KG1 (cell line): ENCODE data around the gene SMARCC2.
A peak's percentile ranks its signal among the peaks of the same experiment; 100 is the strongest.

ENCODE experiments used
- DNase-seq: peaks from one replicate; lab custom pipeline; 2025; lab: John Stamatoyannopoulos, UW

The SMARCC2 gene

DNA sequence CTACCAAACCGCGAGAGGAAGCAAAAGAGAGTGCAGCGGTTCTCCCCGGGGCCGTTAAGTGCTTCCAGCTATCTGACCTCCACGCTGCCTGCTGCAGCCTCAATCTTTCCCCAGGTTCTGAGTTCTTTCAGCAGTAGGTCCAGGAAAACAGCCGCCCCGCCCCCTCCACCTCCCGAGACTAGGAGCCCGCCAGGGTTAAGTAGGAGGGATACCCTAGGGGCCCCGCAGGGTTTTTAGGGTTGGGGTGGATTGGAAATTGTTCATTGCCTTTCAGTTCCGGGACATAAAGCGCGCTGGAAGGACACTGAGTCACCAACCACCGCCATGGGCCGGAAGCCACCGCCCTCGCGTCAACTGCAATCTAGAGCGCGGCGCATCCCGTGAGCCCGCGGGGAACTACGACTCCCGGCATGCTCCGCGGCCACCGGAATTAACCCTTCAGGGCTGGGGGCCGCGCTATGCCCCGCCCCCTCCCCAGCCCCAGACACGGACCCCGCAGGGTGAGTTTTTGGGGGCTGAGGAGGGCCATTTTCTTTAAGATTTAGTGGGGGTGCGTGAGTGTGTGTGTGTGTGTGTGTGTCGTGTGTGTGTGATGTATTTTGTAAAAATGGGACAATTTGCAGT, 37.0 kb downstream of the SMARCC2 start, which contains the start of gene MYL6B:
Gene MYL6B, plus strand, starts transcription at position 456 of the 624 bp plus-strand sequence. CDS start 1,332 bp downstream, outside the sequence.
- DNase-seq, result peak; percentile 49

DNA sequence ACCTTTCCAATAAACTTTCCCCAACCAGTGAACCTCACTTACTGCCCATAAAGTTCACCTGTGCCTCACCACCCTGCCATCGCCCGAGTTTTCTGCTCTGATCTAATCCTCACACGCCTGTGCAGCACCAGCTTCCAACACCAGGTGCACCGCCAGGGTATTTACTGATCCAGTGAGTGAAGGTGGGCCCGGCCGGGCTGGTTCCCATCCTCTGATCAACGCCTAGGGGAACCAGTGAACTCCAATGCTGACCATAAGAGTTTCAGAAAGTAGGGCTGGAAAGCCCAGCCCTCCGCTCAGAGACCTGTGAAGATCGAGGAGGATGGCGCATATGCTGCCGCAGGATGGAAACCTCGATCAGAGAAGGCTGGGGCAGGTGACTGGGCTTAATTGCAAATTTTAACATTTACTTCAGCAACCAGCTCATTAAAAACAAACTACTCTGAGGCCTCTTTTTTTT, 37.6 kb downstream of the SMARCC2 start:
- peak; percentile 8 for DNase-seq

DNA sequence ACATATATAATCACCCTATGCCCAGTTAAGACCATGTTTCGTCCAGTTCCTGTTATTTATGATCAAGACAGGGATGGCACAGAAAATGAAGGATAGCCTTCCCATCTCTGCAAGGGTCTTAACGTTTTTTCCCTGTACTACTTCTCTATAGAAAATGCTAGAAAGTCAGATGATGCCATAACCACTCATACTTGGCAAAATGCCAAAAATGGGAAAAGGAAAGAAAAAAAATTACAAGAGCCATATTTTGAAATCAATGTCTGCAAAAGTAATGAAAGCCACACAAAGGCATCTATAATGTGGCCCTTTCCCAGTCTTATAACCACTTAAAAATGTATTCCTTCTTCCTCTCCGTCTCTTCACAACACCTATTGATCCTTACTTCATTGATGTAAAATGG, 38.7 kb downstream of the SMARCC2 start:
- DNase-seq, result no peak

DNA sequence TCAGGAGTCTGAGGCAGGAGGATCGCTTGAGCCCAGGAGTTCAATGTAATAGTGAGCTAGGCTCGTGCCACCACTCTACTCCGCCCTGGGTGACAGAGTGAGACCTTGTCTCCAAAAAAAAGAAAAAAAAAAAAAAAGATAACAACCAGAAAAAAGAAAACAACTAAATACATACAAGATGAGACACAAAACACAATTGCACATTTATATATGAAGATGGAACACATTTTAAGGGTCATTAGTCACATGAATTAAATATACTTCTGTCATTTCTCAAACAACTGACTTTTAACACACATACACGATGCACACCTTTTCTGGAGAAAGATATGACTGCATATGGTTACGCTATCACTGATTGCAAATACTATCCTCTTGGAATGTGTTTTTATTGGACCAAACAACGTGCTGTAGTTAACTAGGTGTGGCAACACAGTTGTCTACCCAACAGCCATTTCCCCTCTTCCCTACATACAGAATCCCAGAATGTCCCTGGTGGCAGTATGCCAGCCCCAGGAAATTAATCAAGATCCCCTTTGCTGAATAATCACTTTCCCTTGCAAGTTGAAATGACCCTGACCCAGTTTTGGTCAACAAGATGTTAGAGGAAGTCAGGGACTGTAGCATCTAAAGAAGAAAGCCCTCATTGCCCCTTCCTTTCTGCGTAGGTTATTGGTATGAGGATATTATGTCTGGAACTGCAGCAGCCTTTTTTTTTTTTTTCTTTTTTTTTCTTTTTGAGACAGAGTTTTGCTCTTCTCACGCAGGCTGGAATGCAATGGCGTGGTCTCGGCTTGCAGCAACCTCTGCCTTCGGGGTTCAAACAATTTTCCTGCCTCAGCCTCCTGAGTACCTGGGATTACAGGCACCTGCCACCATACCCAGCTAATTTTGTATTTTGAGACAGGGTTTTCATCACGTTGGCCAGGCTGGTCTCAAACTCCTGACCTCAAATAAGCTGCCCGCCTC, 42.5 kb downstream of the SMARCC2 start:
- DNase-seq, result no peak

GRCh38 chr12:56145217-56145616, 44.1 kb downstream of the SMARCC2 start:
- DNase-seq, result no peak

- DNase-seq, result no peak
These were observed 45.4 kb downstream of the SMARCC2 start for GRCh38 chr12:56143870-56144269.

GRCh38 chr12:56143217-56143616, 46.1 kb downstream of the SMARCC2 start:
- DNase-seq, result no peak

GRCh38 chr12:56141946-56142784, 47.1 kb downstream of the SMARCC2 start:
- DNase-seq, result no peak

GRCh38 chr12:56137853-56138571, 51.3 kb downstream of the SMARCC2 start:
- DNase-seq, result no peak

- no peak for DNase-seq
These were observed 54.4 kb downstream of the SMARCC2 start for GRCh38 chr12:56134897-56135296.

DNA sequence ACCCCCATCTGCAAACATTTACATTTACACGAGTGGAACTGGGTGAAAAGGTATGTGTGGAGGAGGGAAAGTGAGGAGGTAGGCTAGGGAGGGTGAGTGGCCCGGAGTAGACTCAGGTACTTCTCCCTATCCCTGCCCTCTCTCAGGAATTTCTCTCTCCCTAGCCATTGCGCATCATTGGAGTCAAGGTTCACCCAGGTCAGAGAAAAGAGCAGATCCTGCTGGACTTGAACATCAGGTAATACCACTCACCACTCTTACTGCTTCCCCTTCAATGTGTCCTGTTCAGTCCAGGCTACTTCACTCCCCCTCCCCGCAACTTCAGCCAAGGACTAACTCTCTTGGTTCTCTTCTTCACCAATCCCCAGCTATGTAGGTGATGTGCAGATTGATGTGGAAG, 58.4 kb downstream of the SMARCC2 start:
- DNase-seq, result no peak

DNA sequence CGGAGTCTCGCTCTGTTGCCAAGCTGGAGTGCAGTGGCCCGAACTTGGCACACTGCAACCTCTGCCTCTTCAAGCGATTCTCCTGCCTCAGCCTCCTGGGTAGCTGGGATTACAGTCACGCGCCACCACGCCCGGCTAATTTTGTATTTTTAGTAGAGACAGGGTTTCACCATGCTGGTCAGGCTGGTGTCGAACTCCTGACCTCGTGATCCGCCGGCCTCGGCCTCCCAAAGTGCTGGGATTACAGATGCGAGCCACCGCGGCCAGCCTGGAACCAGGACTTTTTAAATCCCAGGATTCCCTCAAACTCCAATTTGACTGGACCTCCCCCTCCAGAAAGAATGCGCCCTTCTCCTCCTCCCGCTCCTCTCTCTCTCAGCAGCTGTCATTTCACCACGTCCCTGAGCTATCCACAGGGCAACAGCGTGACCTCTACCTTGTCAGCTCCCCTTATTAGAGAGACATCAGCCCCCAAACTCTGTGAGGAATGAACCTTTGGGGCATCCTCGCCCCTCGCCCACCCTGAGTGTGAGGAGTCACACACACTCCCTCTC, 59.3 kb downstream of the SMARCC2 start:
- DNase-seq, result no peak

GRCh38 chr12:56129206-56129941, 59.9 kb downstream of the SMARCC2 start:
- peak; percentile 9 for DNase-seq

- DNase-seq, result no peak
These were observed 60.5 kb downstream of the SMARCC2 start for GRCh38 chr12:56128670-56129205.

DNA sequence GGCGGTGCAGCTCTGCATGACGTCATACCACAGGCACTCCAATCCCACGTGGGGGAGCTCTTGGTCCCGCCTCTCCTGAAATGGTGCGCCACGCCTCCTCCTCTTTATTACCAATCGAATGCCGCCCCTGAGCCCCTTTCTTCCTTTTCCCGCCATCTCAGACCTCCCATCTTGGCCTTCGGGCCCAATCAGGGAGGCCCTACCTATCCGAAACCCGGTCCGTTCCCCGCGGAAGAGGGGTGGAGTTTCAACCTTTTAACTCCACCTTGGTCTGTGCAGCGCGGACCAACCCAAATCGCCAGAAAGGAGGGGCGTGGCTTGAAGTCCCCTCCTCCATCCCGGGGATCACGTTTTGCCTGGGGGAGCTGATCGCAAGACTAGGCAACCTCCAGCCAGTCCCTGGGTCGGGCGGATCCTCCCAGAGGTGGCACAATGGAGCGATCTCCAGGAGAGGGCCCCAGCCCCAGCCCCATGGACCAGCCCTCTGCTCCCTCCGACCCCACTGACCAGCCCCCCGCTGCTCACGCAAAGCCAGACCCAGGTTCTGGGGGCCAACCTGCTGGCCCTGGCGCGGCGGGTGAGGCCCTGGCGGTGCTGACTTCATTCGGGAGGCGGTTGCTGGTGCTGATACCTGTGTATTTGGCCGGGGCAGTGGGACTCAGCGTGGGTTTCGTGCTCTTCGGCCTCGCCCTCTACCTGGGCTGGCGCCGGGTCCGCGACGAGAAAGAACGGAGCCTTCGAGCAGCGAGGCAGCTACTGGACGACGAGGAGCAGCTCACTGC, 61.2 kb downstream of the SMARCC2 start, which contains the start of gene ESYT1:
Gene ESYT1, plus strand, starts transcription at position 380 of the 782 bp plus-strand sequence. Its CDS starts 53 bp downstream, at position 433.
- DNase-seq, result peak; percentile 82

- no peak for DNase-seq
These were observed 61.8 kb downstream of the SMARCC2 start for GRCh38 chr12:56127485-56127887.

DNA sequence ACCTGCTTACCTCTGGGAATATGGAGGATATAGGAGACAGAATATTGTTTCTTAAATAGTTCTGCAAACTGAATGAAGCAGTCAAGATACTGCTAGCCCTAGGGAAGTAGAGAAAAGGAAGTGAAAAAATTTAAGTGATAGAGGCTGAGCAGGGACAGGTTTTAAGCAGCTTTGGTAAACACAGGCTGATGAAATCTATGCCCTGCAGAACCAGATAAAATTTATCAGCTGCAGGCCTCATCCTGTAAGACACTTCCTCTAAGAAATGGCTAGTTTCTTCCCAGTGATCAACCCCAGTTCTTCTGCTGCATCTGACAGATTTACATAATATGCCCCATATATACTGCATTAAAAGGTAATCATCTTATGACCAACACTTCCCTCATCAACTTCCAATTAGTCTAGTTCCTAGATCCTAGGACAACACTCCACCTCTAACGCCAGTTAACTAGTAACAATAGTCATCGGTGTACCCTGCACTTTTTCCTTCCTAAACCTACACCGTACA, 62.5 kb downstream of the SMARCC2 start:
- peak; percentile 5 for DNase-seq

DNA sequence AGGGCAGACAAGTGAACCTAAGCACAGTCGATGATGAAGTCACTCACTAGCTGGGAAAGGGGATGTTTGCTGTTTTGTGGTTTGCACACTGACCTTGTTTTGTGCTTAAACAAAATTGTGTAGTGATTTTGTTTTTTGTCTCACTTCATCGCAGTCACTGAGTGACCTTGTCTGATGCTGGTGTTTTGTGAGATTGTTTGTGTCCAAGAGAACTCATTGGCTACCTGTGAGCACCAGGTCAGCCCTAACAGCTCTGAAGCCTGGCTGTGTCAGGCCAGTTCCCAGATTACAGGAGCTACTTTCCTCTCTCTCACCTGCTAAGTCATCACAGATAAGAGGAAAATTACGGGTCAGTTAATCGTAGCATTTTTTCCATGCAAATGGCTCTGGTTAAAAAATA, 65.2 kb downstream of the SMARCC2 start:
- no peak for DNase-seq

DNA sequence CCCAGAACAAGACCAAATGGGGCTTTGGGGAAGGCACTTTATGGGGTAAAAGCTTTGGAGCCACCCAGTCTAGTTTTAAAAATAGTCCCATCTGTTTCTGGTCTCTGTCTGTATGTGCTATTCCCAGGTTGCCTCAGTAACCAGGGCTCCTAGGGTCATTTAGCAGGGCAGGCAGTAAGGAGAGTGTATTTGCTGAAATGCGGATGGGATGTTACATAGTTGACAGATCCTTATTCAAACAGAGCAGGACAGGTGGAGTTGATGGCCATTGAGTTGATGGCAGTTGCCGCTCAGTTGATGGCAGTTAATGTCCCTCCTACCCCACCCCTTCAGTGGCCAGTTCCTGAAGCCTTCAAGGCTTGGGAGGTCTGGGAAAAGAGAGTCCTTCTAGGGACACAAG, 66.6 kb downstream of the SMARCC2 start:
- no peak for DNase-seq
